ENCODE data around the gene NCKAP5. TPM values are rescaled to one million over a fixed set of nuclear protein-coding genes. Genes with fewer than 3 reads are reported as not detected.

Gene NCKAP5
- total RNA-seq, 6 donors from 2014 or later = 22.1 to 51.1 (median 41.4) TPM

- ATAC-seq (ENCODE audit: low FRiP score in 2 of 2) (no peak), DNase-seq (no peak)
- no peak overlapping the region for H3K27ac ChIP-seq
- no peaks in the 10 kb centered on the region for H3K36me3 ChIP-seq
- no peak overlapping the region for H3K4me3 ChIP-seq
- TF ChIP-seq POLR2AphosphoS5 (IDR thresholded peaks at IDR 0.05) (no peak), EP300 (IDR thresholded peaks at IDR 0.05) (no peak), POLR2A (IDR thresholded peaks at IDR 0.05) (no peak)
- TF ChIP-seq, protein P1, sequence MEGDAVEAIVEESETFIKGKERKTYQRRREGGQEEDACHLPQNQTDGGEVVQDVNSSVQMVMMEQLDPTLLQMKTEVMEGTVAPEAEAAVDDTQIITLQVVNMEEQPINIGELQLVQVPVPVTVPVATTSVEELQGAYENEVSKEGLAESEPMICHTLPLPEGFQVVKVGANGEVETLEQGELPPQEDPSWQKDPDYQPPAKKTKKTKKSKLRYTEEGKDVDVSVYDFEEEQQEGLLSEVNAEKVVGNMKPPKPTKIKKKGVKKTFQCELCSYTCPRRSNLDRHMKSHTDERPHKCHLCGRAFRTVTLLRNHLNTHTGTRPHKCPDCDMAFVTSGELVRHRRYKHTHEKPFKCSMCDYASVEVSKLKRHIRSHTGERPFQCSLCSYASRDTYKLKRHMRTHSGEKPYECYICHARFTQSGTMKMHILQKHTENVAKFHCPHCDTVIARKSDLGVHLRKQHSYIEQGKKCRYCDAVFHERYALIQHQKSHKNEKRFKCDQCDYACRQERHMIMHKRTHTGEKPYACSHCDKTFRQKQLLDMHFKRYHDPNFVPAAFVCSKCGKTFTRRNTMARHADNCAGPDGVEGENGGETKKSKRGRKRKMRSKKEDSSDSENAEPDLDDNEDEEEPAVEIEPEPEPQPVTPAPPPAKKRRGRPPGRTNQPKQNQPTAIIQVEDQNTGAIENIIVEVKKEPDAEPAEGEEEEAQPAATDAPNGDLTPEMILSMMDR (IDR thresholded peaks at IDR 0.05) = no peak
- WGBS, 2 donors = 80 to 89% methylated on average over 5 of the region's 5 CpGs
- no peaks in the 10 kb centered on the region for H3K4me1 ChIP-seq
- no peaks in the 10 kb centered on the region for H3K9me3 ChIP-seq
- no peaks in the 10 kb centered on the region for H3K27me3 ChIP-seq
These were observed 815.6 kb downstream of the NCKAP5 start for GRCh38 chr2:132752421-132753206.

DNA sequence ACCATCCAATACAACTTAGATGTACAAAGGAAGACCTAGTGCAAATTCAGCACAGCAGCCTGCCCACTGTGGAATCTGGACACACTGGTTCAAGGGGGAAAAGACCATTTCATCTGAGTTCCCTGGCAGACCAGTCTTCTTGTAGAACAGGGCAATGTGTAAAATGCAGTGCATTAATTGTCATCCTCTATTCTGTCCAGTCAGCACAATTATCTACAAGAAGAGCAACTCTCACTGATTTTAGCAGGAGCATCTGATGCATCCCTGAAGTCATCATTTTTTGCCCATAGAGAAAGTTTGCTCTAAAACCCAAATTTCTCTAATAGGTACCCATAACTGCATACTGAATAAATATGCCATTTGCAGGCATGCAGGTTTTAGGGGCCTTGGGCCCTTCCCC is 816.4 kb downstream of the NCKAP5 start:
- no peaks in the 10 kb centered on the region for H3K27me3 ChIP-seq
- no peak overlapping the region for H3K27ac ChIP-seq
- H3K4me1 ChIP-seq = no peaks in the 10 kb centered on the region
- no peak overlapping the region for H3K4me3 ChIP-seq
- DNase-seq (no peak), ATAC-seq (ENCODE audit: low FRiP score in 2 of 2) (no peak)
- no peaks in the 10 kb centered on the region for H3K9me3 ChIP-seq
- no peaks in the 10 kb centered on the region for H3K36me3 ChIP-seq
- TF ChIP-seq, protein P1 (IDR thresholded peaks at IDR 0.05) = no peak
- TF ChIP-seq POLR2A (IDR thresholded peaks at IDR 0.05) = no peak
- no peak for TF ChIP-seq EP300 (IDR thresholded peaks at IDR 0.05)
- TF ChIP-seq POLR2AphosphoS5 (IDR thresholded peaks at IDR 0.05) = no peak

DNA sequence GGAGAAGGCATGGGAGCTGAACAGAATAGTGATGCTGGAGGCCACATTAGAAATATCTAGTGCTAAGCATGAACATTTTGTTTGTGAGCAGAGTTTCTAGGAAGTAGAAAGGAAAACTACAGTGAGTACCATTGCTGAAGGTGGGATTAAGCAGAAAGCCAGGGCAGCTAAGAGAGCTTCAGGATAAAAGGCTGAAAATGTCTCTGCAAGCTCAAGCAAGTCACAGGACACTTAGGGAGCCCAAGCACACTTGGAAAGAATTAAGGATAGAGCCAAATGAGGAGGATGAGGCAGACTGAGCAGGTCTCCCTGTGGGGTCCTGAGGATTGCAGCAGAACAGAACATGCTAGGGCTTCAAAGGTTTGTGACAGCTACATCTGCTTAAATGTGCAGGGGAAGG is 817.7 kb downstream of the NCKAP5 start:
- no peak for TF ChIP-seq EP300 (IDR thresholded peaks at IDR 0.05)
- TF ChIP-seq POLR2AphosphoS5 (IDR thresholded peaks at IDR 0.05) = no peak
- TF ChIP-seq, protein P1 (IDR thresholded peaks at IDR 0.05) = no peak
- no peak for TF ChIP-seq POLR2A (IDR thresholded peaks at IDR 0.05)
- H3K27ac ChIP-seq = no peak overlapping the region
- no peaks in the 10 kb centered on the region for H3K9me3 ChIP-seq
- H3K4me1 ChIP-seq = no peaks in the 10 kb centered on the region
- H3K4me3 ChIP-seq = no peak overlapping the region
- H3K36me3 ChIP-seq = no peaks in the 10 kb centered on the region
- DNase-seq (no peak), ATAC-seq (ENCODE audit: low FRiP score in 2 of 2) (no peak)
- no peaks in the 10 kb centered on the region for H3K27me3 ChIP-seq

- no peaks in the 10 kb centered on the region for H3K27me3 ChIP-seq
- H3K4me3 ChIP-seq = no peak overlapping the region
- ATAC-seq (ENCODE audit: low FRiP score in 2 of 2) (no peak), DNase-seq (no peak)
- 68 to 79% methylated on average over 2 of the region's 2 CpGs for WGBS, 2 donors
- TF ChIP-seq POLR2A (IDR thresholded peaks at IDR 0.05) (no peak), POLR2AphosphoS5 (IDR thresholded peaks at IDR 0.05) (no peak), EP300 (IDR thresholded peaks at IDR 0.05) (no peak)
- TF ChIP-seq, protein P1 (IDR thresholded peaks at IDR 0.05) = no peak
- H3K36me3 ChIP-seq = no peaks in the 10 kb centered on the region
- H3K4me1 ChIP-seq = no peaks in the 10 kb centered on the region
- H3K9me3 ChIP-seq = no peaks in the 10 kb centered on the region
- H3K27ac ChIP-seq = no peak overlapping the region
These were observed 821.2 kb downstream of the NCKAP5 start for GRCh38 chr2:132747046-132747445.

DNA sequence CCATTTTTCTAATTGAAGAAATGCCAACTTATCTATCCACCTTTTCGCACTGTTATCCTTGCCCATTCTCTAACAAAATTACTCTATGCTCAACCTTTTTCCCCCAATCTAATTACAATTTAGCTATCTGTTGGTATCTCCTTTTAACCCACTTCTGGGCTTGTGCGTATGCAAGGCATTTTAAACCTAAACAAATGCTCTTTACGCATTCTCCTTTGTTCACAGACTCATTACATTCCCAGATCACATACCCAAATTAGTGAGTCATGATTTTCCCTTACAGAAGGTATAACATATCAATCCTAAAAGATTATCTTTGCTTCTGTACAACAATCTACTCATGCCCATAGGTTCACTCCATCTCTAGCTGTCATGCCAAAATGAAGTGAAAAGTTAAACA is 826.5 kb downstream of the NCKAP5 start:
- Histone ChIP-seq H3K9me3 (no peaks in the 10 kb centered on the region), H3K27me3 (no peaks in the 10 kb centered on the region), H3K4me1 (no peaks in the 10 kb centered on the region), H3K4me3 (no peak overlapping the region), H3K27ac (no peak overlapping the region), H3K36me3 (no peaks in the 10 kb centered on the region)
- DNase-seq (no peak), ATAC-seq (ENCODE audit: low FRiP score in 2 of 2) (no peak)
- TF ChIP-seq, protein P1 (IDR thresholded peaks at IDR 0.05) = no peak
- no peak for TF ChIP-seq EP300 (IDR thresholded peaks at IDR 0.05)
- no peak for TF ChIP-seq POLR2AphosphoS5 (IDR thresholded peaks at IDR 0.05)
- no peak for TF ChIP-seq POLR2A (IDR thresholded peaks at IDR 0.05)
- 93 to 97% methylated on average over 3 of the region's 3 CpGs for WGBS, 2 donors

Data from upper lobe of left lung (tissue), 6 donors.